Karpas-422 (cell line): ENCODE data around the gene ZNG1A. TPM values are rescaled to one million over a fixed set of nuclear protein-coding genes. Genes with fewer than 3 reads are reported as not detected.
A peak's percentile ranks its signal among the peaks of the same experiment; 100 is the strongest.
"Not testable (repeated sequence)": the region's sequence is repeated elsewhere in the genome, so short reads cannot be mapped to it uniquely, and the experiment has no call there.

Experiments
- DNase-seq: peaks from one replicate; pipeline ENCODE4 v3.0.0-alpha.2; 2015
- H2AFZ ChIP-seq: fragments of 200-600 bp; sonication (generic); 2 replicates; pipeline ENCODE4 v1.6.1; 2014; ENCODE audit warnings: antibody characterized with exemption, low read length, mixed read lengths
- H3K27ac ChIP-seq: fragments of 200-600 bp; sonication (generic); 2 replicates; pipeline ENCODE4 v1.5.1; 2014; ENCODE audit warnings: mild to moderate bottlenecking, low read length, moderate library complexity
- H3K27me3 ChIP-seq: fragments of 200-600 bp; sonication (generic); 2 replicates; pipeline ENCODE4 v1.6.1; 2014; ENCODE audit warnings: low read length, mixed read lengths
- H3K36me3 ChIP-seq: fragments of 200-600 bp; sonication (generic); 2 replicates; pipeline ENCODE4 v1.6.1; 2014; ENCODE audit warnings: low read length, mixed read lengths; ENCODE audit not compliant: insufficient read depth
- H3K4me1 ChIP-seq: fragments of 200-600 bp; sonication (generic); 2 replicates; pipeline ENCODE4 v1.6.1; 2014; ENCODE audit warnings: mild to moderate bottlenecking, low read length, mixed read lengths
- H3K4me2 ChIP-seq: fragments of 200-600 bp; sonication (generic); 2 replicates; pipeline ENCODE4 v1.6.1; 2014; ENCODE audit warnings: low read length, low read depth, mild to moderate bottlenecking; ENCODE audit not compliant: poor library complexity, severe bottlenecking
- H3K4me3 ChIP-seq: fragments of 200-600 bp; sonication (generic); 2 replicates; pipeline ENCODE4 v1.5.1; 2014; ENCODE audit warnings: mild to moderate bottlenecking, antibody characterized with exemption, low read length, mixed read lengths
- H3K79me2 ChIP-seq: fragments of 200-600 bp; sonication (generic); 2 replicates; pipeline ENCODE4 v1.6.1; 2014; ENCODE audit warnings: mild to moderate bottlenecking, low read length, mixed read lengths
- H3K9ac ChIP-seq: fragments of 200-600 bp; sonication (generic); 2 replicates; pipeline ENCODE4 v1.6.0; 2014; ENCODE audit warnings: low read length
- H3K9me2 ChIP-seq: fragments of 200-600 bp; sonication (generic), shearing (Covaris generic); replicated peaks from 2 replicates; pipeline ENCODE4 v1.6.0; 2014; ENCODE audit warnings: mild to moderate bottlenecking, low read length, moderate library complexity; ENCODE audit not compliant: insufficient read depth
- H3K9me3 ChIP-seq: fragments of 300-700, 200-600 bp; sonication (generic); 2 replicates; pipeline ENCODE4 v1.6.1; 2014; ENCODE audit warnings: low read length, mixed read lengths
- H4K20me1 ChIP-seq: fragments of 200-600 bp; sonication (generic); 2 replicates; pipeline ENCODE4 v1.6.1; 2014; ENCODE audit warnings: mild to moderate bottlenecking, antibody characterized with exemption, low read length, low read depth; ENCODE audit not compliant: insufficient read depth
- total RNA-seq: library from RNA; depleted of rRNA; stranded (reverse); fragments of >200 nt; shearing (Covaris generic); gene quantifications from 2 replicates; pipeline ENCODE4 v1.2.3, GENCODE V29; 2014; ENCODE audit warnings: low replicate concordance

The ZNG1A gene
- total RNA-seq, 1 experiment from 2014 or later: 71.0 TPM

DNA sequence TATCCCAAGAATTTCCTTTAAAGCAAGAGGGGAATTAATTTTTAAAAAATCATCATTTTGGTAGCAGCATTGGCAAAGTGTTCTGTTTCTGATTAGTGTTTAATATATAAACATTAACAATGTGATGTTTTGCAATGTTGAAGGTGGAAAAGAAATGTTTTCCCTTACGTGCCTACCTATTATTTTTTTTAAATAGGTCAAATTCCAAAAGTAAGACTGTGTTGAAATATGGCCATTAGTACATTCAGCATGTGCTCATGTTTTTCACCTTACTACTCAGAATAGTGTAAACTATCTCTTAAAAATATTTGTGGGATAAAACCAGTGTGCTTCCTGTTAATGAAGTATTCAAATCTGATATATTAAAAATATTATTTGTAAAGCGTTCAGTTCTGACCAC is 39.1 kb upstream of the ZNG1A start:
- Histone ChIP-seq H3K4me1 (peaks cover 18% of the 10 kb centered on the region), H3K9ac (no peak overlapping the region), H3K9me3 (no peaks in the 10 kb centered on the region), H2AFZ (no peak overlapping the region), H4K20me1 (no peaks in the 10 kb centered on the region), H3K9me2 (no peaks in the 10 kb centered on the region), H3K4me2 (no peak overlapping the region), H3K4me3 (no peak overlapping the region), H3K36me3 (no peaks in the 10 kb centered on the region), H3K27me3 (0 out of 2 replicates have a peak, but pooled peaks cover 3% of the 10 kb centered on the region), H3K27ac (no peak overlapping the region), H3K79me2 (no peaks in the 10 kb centered on the region)
- DNase-seq: no peak

DNA sequence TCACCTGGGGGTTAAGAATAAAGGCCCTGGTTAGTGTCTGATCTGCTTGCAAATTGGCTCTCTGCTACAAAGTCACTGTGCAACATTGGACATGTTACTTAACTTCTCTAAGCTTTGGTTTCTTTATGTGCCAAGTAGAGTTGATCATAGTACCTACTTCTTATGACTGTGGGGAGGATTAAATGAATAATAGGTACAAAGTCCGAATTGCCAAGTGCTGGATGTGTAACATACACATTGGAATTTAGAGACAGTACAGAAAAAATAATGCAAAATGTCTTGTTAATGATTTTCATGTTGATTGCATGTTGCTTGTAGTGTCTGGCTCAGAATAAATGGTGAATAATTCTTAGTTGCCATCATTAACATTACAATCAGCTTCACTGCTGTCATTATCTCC is 38.0 kb upstream of the ZNG1A start:
- H3K9me2 ChIP-seq: no peaks in the 10 kb centered on the region
- H3K79me2 ChIP-seq: no peaks in the 10 kb centered on the region
- H3K27ac ChIP-seq: no peak overlapping the region
- no peak overlapping the region for H2AFZ ChIP-seq
- no peaks in the 10 kb centered on the region for H4K20me1 ChIP-seq
- H3K36me3 ChIP-seq: no peaks in the 10 kb centered on the region
- no peak overlapping the region for H3K4me2 ChIP-seq
- DNase-seq: no peak
- H3K9me3 ChIP-seq: no peaks in the 10 kb centered on the region
- no peak overlapping the region for H3K4me3 ChIP-seq
- H3K27me3 ChIP-seq: 0 out of 2 replicates have a peak, but pooled peaks cover 3% of the 10 kb centered on the region
- no peak overlapping the region for H3K9ac ChIP-seq
- peaks cover 18% of the 10 kb centered on the region for H3K4me1 ChIP-seq

- Histone ChIP-seq H4K20me1 (no peaks in the 10 kb centered on the region), H3K27me3 (0 out of 2 replicates have a peak, but pooled peaks cover 3% of the 10 kb centered on the region), H3K4me3 (peak overlapping the region; percentile 74), H3K9me2 (no peaks in the 10 kb centered on the region), H3K79me2 (no peaks in the 10 kb centered on the region), H3K4me1 (peaks cover 18% of the 10 kb centered on the region), H2AFZ (peak overlapping the region; percentile 97), H3K36me3 (no peaks in the 10 kb centered on the region), H3K4me2 (peak overlapping the region; percentile 89), H3K9me3 (no peaks in the 10 kb centered on the region), H3K9ac (peak overlapping the region; percentile 73), H3K27ac (no peak overlapping the region)
- no peak for DNase-seq
Measured at GRCh38 chr9:215631-216155, 36.8 kb upstream of the ZNG1A start.

GRCh38 chr9:214648-215493 is 36.0 kb upstream of the ZNG1A start, which contains the start of gene DOCK8:
DOCK8 (plus strand) TSS chr9:214865; CDS start chr9:214977, 112 bp downstream.
- Histone ChIP-seq H3K79me2 (no peaks in the 10 kb centered on the region), H4K20me1 (no peaks in the 10 kb centered on the region), H3K36me3 (no peaks in the 10 kb centered on the region), H3K9me2 (no peaks in the 10 kb centered on the region), H3K27me3 (0 out of 2 replicates have a peak, but pooled peaks cover 3% of the 10 kb centered on the region), H3K4me1 (peaks cover 18% of the 10 kb centered on the region), H3K9ac (peak within 1 kb of the TSS; percentile 73), H3K4me3 (peak within 1 kb of the TSS; percentile 74), H3K4me2 (peak within 1 kb of the TSS; percentile 89), H2AFZ (peak within 1 kb of the TSS; percentile 97), H3K27ac (no peak within 1 kb of the TSS), H3K9me3 (no peaks in the 10 kb centered on the region)
- peak; percentile 92 for DNase-seq

DNA sequence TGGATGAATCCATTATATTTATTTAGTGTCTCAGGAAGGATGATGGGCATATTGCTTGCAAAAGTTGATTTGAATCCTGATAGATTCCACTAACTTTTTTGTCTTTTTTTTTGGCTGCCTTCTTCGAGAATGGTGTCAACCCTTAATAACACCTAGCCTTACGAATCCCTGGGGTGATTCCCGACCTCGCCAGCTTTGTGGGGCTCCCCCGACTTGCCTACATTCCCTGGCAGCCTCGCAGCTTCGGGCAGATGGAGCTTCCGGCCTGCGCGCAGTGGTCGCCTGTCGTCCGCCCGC is 35.4 kb upstream of the ZNG1A start:
- no peaks in the 10 kb centered on the region for H3K9me3 ChIP-seq
- no peaks in the 10 kb centered on the region for H3K36me3 ChIP-seq
- no peaks in the 10 kb centered on the region for H3K9me2 ChIP-seq
- no peaks in the 10 kb centered on the region for H3K79me2 ChIP-seq
- H3K4me3 ChIP-seq: peak overlapping the region; percentile 74
- H3K4me1 ChIP-seq: peaks cover 18% of the 10 kb centered on the region
- peak overlapping the region; percentile 97 for H2AFZ ChIP-seq
- no peak overlapping the region for H3K27ac ChIP-seq
- peak overlapping the region; percentile 73 for H3K9ac ChIP-seq
- 0 out of 2 replicates have a peak, but pooled peaks cover 3% of the 10 kb centered on the region for H3K27me3 ChIP-seq
- H4K20me1 ChIP-seq: no peaks in the 10 kb centered on the region
- DNase-seq: no peak
- peak overlapping the region; percentile 89 for H3K4me2 ChIP-seq

DNA sequence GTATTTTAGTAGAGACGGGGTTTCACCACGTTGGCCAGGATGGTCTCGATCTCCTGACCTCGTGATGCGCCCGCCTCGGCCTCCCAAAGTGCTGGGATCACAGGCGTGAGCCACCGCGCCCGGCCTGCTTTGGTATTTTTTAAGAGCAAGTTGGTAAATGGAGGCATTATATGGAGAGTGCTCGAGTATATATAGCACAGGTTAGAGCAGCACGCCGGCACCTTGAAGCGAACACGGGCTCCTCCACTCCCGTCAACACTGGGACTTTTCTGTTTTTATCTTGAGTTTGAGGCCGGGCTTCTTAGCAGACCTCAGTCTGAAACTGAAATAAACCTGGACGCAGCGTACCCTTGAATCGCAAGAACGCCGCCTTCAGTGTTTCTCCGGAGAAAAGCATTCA is 35.0 kb upstream of the ZNG1A start:
- not testable (repeated sequence) for DNase-seq, H3K9ac ChIP-seq, H3K27ac ChIP-seq, H3K36me3 ChIP-seq, H3K27me3 ChIP-seq, H3K9me3 ChIP-seq, H4K20me1 ChIP-seq, H3K9me2 ChIP-seq, H3K79me2 ChIP-seq
- H3K4me2 ChIP-seq: peak overlapping the region; percentile 89
- H3K4me3 ChIP-seq: peak overlapping the region; percentile 74; the same call in 1 of the 2 replicates
- peaks cover 18% of the 10 kb centered on the region for H3K4me1 ChIP-seq
- H2AFZ ChIP-seq: peak overlapping the region; percentile 97; the same call in 1 of the 2 replicates

DNA sequence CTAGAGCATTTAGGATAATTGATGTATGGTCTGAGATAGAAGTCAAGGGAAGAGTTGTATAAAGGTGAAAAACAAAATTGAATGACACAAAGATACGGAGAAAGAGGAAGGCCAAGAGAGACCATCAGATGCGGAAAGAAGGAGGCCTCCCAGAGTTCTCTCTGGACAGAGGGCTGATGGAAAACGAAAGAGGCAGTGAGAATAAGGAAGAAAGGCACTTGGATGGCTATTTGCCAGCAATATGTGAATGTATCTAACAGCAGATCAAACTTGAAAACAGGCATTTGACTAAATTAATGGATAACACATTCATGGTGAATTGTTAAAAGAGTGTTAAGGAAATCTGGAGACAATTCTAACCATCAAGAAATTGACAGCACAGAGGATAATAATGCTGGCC is 33.4 kb upstream of the ZNG1A start:
- H3K4me2 ChIP-seq: no peak overlapping the region

GRCh38 chr9:211557-211956 is 32.7 kb upstream of the ZNG1A start:
- Histone ChIP-seq H3K4me1 (peaks cover 18% of the 10 kb centered on the region), H3K27ac (no peak overlapping the region), H3K9me2 (no peaks in the 10 kb centered on the region), H3K9ac (no peak overlapping the region), H3K36me3 (no peaks in the 10 kb centered on the region), H3K4me3 (no peak overlapping the region), H2AFZ (no peak overlapping the region), H3K4me2 (no peak overlapping the region), H3K9me3 (no peaks in the 10 kb centered on the region), H4K20me1 (no peaks in the 10 kb centered on the region), H3K79me2 (no peaks in the 10 kb centered on the region), H3K27me3 (0 out of 2 replicates have a peak, but pooled peaks cover 3% of the 10 kb centered on the region)
- DNase-seq: no peak

More for the DNA sequence above, 33.4 kb upstream of the ZNG1A start:
- no peak for DNase-seq
- H3K4me3 ChIP-seq: no peak overlapping the region
- H3K4me1 ChIP-seq: peaks cover 18% of the 10 kb centered on the region
- no peak overlapping the region for H2AFZ ChIP-seq
- H3K9me3 ChIP-seq: no peaks in the 10 kb centered on the region
- H3K9ac ChIP-seq: no peak overlapping the region
- 0 out of 2 replicates have a peak, but pooled peaks cover 3% of the 10 kb centered on the region for H3K27me3 ChIP-seq
- H3K79me2 ChIP-seq: no peaks in the 10 kb centered on the region
- no peaks in the 10 kb centered on the region for H4K20me1 ChIP-seq
- H3K36me3 ChIP-seq: no peaks in the 10 kb centered on the region
- H3K27ac ChIP-seq: no peak overlapping the region
- no peaks in the 10 kb centered on the region for H3K9me2 ChIP-seq
